Stimulated activated naive CD4-positive, alpha-beta T cell (primary cell): Measurements from ENCODE around the gene PALMD.

ENCODE experiments used
- DNase-seq, 6 experiments: peaks; one replicate each; lab custom pipeline; 2025; lab: John Stamatoyannopoulos, UW

Gene PALMD

GRCh38 chr1:99700020-99700419 lies 54.1 kb downstream of the PALMD start:
- no peak for DNase-seq

GRCh38 chr1:99702221-99702620 lies 56.3 kb downstream of the PALMD start:
- no peak for DNase-seq

- DNase-seq = no peak
Observed at GRCh38 chr1:99704356-99704816, 58.5 kb downstream of the PALMD start.

GRCh38 chr1:99705385-99705784 lies 59.5 kb downstream of the PALMD start:
- DNase-seq = no peak

- DNase-seq = peak in 1 of 6 experiments; percentile 7
Observed at GRCh38 chr1:99707535-99708142, 61.7 kb downstream of the PALMD start.

GRCh38 chr1:99710994-99711393 lies 65.1 kb downstream of the PALMD start:
- no peak for DNase-seq

GRCh38 chr1:99713006-99713405 lies 67.1 kb downstream of the PALMD start:
- DNase-seq = no peak

GRCh38 chr1:99717005-99717404 lies 71.1 kb downstream of the PALMD start:
- no peak for DNase-seq

GRCh38 chr1:99723251-99723650 lies 77.3 kb downstream of the PALMD start:
- DNase-seq = no peak

GRCh38 chr1:99725996-99726395 lies 80.1 kb downstream of the PALMD start:
- no peak for DNase-seq

GRCh38 chr1:99726407-99726806 lies 80.5 kb downstream of the PALMD start:
- no peak for DNase-seq

GRCh38 chr1:99726818-99727217 lies 80.9 kb downstream of the PALMD start:
- no peak for DNase-seq

- DNase-seq = no peak
Observed at GRCh38 chr1:99727575-99728185, 81.8 kb downstream of the PALMD start.

- DNase-seq = no peak
Observed at GRCh38 chr1:99728494-99729235, 82.8 kb downstream of the PALMD start.

GRCh38 chr1:99731384-99731783 lies 85.5 kb downstream of the PALMD start:
- no peak for DNase-seq

- DNase-seq = no peak
Observed at GRCh38 chr1:99735852-99736251, 89.9 kb downstream of the PALMD start.

GRCh38 chr1:99737016-99737415 lies 91.1 kb downstream of the PALMD start:
- DNase-seq = no peak

GRCh38 chr1:99738858-99739465 lies 93.0 kb downstream of the PALMD start:
- DNase-seq = no peak

- no peak for DNase-seq
Observed at GRCh38 chr1:99740141-99740540, 94.2 kb downstream of the PALMD start.
